ENCODE measurements around the gene PLCH1.

GRCh38 chr3:155326244-155326643 is 418.6 kb downstream of the PLCH1 start:
- TF ChIP-seq POLR2A (IDR thresholded peaks at IDR 0.05) (no peak), CTCF (IDR thresholded peaks at IDR 0.05) (no peak)

Data from right lobe of liver (tissue), 4 donors.